ENCODE data around the gene KIF21B.

DNA sequence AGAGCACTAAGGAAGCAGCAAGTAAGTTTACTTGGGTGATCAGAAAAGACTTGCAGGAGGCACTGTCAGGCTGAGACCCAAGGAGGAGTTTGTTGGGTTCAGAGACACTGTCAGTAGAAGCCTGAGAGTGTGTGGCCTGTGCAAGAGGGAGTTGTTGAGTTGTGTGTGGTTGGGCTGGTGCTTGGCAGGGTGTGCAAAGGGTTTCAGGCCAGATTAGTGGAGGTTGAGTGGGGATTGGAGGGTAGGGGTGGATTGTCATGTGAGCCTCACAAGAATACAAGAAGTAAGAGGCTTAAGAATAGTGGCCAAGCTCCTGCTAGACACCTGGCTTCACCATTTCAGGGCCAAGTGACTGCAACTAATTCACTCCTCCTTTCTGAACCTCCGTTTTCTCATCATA, 8.9 kb upstream of the KIF21B start:
- TF ChIP-seq EZH2 (IDR thresholded peaks at IDR 0.05; ENCODE audit: insufficient read depth, poor library complexity, severe bottlenecking) (no peak), EZH2phosphoT487 (IDR thresholded peaks at IDR 0.05; ENCODE audit: insufficient read depth, low read depth) (no peak)

Measured in GM23248 (cell line).